Glomerular visceral epithelial cell (primary cell): Measurements from ENCODE around the gene PRR12.
A peak's percentile ranks its signal among the peaks of the same experiment; 100 is the strongest.

Experiments
- DNase-seq: peaks from one replicate; pipeline ENCODE4 v3.0.0-alpha.2; 2016; ENCODE audit errors: extremely low spot score

The PRR12 gene

DNA sequence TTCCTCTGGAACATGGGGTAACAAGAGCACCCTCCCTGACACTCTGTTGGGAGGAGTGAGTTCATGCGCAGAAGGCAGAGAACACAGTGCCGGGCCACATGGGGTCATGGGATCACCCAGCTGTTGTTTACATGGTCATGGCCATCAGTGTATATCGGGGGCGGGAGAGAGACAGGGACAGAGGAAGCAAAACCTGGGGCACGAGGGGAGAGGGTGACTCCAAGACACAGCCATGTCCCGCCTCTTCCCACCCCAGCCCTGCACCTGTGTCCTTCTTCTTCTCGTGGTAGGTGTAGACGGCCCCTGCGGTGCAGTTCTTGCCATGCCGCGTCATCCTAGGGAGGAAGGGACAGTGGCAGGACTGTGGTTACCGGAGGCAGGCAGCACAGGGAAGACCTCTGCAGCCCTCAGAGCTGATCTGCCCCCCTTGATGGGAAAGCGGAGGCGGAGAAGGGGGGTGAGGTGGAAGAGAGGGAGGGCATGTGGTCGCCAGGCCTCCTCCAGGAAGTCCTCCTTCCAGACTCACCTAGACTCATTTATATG, 30.6 kb upstream of the PRR12 start:
- no peak for DNase-seq

DNA sequence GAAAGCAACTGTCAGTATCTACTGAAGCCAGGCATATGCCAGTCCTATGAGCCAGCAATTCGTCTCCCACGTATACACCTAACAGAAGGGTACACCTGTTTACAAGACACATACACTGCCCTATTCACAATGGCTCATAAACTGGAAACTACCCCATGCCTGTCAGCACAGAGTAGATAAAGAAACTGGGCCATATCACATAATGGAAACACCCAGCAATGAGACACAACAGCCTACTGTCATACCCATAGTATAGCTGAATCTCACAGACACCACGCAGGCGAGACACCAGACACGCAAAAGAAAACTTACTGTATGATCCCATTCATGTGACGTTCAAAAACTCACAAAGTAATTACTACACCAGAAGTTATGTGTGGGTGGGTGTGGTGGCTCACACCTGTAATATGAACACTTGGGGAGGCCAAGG, 26.4 kb upstream of the PRR12 start:
- DNase-seq: no peak

DNA sequence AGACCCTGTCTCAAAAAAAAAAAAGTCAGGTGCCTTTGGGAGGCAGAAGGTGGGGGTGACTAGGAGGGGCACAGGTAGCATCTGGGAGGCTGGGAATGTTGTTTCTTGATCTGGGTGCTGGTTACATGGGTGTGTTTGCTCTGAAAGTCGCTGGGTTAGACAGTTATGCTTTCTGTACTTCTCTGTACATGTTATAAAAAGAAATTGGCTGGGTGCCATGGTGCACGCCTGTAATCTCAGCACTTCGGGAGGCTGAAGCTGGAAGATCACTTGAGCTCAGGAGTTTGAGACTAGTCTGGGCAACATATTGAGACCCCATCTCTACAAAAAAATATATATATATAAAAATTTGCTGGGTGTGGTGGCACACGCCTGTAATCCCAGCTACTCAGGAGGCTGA, 25.7 kb upstream of the PRR12 start:
- DNase-seq: no peak

DNA sequence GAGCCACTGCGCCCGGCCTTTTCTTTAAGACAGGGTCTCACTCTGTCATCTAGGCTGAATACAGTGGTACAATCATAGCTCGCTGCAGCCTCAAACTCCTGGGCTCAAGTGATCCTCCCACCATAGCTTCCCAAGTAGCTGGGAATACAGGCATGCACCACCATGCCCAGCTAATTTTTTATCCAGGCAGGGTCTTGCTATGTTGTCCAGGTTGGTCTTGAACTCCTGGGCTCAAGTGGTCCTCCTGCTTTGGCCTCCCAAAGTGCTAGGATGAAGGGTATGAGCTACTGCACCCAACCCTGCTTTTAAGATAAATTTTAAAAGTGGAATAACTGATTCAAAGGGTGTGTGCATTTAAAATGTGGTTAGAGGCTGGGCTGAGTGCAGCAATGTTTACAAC, 24.7 kb upstream of the PRR12 start:
- no peak for DNase-seq

DNA sequence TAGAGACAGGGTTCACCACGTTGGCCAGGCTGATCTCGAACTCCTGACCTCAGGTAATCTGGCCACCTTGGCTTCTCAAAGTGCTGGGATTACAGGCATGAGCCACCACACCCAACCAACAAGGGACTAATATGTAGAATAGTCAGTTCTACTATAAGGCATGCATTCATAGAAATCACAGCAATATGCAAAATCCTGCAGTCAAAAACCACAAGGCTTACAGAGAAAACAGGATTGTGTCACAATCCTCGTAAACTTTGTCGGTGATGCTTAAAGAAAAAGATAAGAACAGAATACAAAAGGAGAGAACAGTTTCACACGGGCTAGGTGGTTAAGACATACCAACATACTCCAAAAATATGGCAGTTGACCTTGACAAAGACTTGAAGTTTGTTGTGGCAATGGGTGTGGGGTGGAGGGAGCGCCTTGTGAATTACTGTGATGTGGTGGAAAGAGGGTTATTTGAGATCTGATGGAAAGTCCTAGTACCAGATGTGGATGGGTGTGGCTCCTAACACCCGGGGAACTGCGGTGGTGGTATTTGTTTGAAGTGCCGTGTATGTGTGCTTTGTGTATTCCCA, 23.0 kb upstream of the PRR12 start:
- no peak for DNase-seq

DNA sequence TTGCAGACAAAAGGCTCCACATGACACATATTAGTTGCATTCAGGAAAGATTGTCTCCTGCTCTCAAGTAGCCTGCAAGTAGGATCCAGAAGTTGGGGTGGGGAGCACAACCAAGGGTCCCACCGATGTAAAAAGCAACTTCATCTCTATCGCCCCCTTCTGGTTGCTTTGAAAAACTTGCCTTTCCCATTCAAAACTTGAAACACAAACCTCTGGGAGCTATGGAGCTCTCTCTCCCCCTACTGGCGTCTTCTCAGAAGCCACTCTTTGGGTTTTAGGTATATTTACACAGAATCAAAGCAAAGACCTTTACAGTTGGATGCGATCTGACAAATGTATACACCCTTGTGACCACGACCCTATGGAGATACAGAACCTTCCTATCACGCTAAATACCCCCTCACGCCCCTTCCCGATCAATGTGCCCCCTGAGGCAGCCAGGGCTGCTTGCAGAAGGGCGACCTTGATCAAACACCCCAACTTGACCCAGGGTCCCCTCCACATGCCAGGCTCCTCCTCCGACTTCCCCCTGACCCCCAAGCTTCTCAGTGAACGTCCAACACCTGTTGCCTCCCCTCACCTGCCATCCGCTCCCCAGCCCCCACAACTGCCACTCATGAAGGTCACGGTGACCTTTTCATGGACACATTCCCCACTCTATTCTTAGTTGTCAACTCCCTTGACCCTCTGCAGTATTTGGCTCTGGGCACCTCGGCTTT, 20.7 kb upstream of the PRR12 start:
- DNase-seq: peak; percentile 82

DNA sequence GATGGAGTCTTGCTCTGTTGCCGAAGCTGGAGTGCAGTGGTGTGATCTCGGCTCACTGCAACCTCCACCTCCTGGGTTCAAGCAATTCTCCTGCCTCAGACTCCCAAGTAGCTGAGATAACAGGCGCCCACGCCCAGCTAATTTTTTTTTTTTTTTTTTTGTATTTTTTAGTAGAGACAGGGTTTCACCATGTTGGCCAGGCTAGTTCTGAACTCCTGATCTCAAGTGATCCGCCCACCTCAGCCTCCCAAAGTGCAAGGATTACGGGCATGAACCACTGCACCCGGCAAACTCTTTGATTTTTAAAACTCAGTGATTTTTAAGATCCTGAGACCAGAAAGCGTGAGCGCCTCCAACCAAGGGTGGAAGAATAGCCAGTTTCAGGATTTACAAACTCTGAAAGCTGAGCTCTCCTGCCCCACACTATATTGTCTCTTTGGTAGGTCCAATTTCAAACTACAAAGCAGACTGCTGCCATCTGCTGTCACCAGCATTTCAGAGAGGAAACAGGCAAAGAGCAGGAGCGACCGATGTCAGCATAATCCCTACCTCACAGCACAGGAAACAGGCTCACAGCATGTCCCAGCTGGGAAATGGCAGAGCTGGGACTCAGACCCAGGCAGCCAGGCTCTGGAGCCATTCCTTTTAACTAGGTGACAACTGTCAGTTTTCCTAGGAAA, 19.8 kb upstream of the PRR12 start:
- no peak for DNase-seq

DNA sequence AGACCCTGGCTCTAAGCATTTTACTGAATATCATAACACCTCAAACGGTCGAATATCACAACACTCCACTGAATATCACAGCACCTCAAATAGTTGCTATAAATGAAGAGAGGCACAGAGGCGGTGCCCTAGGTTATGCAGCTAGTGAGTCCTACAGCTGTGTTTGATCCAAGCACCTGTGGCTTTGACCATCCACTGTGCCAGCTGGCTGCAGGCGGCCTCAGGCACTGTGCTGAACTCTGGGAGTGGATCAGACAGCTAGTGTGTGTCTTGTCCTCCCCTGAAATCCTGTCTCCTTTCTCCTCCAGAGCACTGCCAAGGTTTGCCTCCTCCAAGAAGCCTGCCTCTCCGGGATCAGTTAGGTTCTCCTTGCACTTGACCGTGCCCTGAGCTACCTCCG, 18.0 kb upstream of the PRR12 start:
- no peak for DNase-seq

DNA sequence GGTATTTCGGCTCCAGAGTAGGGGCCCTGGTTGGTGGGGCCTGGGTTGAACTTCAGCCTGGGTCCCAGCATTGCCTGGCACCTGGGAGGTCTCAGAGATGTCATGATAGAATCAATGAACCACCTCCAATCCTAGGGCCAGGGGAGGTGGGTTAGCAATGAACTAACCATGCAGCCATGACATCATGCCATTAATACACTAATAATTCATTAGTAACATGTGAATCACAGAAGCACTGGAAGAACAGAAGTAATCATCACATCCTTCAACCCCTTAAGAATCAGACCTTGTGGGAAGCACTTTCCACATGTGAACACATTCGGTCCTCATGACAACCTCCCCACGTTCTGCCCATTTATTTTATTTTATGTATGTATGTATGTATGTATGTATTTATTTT, 17.6 kb upstream of the PRR12 start:
- no peak for DNase-seq

DNA sequence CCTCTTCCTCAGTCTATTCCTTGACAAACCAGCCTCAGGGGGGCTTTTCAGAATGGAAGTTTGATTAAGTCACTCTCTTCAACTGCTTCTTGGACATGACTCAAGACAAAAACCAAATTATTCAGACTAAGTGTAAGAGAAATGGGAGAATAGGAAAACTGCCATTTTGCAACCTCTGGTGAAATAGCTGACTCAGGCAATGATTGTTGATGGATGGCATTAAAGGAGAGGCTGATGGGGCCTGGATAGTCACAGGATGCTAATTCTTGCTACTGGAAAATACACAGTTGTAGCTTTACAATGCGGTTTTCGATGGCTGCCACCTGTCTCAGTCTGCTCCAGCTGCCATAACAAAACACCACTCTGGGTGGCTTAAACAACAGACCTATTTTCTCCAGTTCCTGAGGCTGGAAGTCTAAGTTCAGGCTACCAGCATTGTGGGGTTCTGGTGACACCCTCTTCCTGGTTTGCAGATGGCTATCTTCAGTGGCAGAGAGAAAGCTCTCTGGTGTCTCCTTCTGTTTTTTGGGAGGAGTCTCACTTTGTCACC, 16.7 kb upstream of the PRR12 start:
- no peak for DNase-seq

DNA sequence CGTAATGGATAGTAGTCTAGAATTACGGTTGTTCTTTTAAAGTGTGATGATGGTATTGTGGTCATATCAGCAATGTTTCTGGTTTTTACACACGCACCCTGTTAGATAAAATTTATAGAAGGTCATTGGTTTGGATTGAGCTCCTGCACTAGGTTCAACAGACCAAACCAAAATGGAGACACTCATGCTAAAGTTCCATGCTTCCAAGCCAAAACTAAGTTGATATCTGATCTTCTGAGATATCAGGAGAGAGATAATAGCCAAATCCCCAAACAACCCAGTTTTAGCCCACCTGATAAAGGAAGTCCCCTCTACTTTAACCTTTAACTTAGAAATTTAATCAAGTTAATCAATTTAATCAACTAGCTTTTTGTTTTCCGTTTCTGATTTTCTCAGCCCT, 11.8 kb upstream of the PRR12 start:
- no peak for DNase-seq

DNA sequence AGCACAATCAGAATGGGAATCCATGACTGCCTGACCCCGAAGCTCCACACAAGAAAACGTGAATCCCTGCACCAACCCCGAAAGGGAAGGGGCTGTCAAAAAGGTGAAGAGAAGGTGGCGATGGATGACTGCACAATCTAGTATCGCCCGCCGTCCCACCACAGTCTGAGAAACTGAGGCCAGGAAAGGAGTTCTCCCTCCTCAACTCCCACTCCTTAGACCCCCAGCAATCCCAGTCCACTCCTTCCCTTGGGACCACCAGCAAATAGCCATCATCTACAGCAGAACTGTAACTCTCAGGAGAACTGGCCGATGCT, 11.1 kb upstream of the PRR12 start:
- DNase-seq: no peak

DNA sequence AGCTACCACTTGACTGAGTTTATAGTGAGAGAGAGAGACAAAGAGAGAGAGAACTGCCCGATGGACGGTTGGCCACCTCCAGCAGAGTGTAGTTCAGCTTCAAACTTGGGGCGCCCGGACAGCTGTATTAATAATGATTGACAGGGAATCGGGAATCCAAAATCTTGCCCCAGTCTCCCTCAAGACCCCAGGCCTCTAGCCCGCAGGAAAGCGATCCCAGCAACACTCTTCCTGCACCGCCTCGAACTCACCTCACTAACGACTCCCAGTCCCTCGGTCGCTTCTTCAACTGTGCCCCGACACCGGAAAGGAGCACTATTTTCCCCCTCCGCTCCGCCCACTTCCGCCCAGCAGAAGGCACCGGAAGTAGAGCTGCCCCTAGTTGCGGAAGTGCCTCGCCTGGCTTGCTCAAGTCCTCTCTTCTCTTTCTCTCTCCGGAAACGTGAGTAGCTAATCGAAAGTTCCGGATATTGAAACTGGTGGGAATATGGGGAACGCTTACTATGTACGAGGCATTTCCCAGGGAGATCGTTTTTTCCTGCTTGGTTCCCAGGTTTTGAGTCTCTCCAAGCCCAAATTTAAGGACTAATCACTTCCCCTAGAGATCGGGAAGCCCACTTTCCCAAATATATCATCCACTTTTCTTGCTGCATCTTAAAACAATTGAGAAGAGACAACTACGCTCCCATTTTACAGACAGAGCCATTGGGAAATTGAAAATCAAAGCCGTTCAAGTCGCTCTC, 10.5 kb upstream of the PRR12 start, which contains the start of gene NOSIP:
Gene NOSIP (minus strand): TSS at position 293 of the 743 bp plus-strand sequence. CDS start 19,865 bp downstream, outside the sequence.
- peak; percentile 97 for DNase-seq

DNA sequence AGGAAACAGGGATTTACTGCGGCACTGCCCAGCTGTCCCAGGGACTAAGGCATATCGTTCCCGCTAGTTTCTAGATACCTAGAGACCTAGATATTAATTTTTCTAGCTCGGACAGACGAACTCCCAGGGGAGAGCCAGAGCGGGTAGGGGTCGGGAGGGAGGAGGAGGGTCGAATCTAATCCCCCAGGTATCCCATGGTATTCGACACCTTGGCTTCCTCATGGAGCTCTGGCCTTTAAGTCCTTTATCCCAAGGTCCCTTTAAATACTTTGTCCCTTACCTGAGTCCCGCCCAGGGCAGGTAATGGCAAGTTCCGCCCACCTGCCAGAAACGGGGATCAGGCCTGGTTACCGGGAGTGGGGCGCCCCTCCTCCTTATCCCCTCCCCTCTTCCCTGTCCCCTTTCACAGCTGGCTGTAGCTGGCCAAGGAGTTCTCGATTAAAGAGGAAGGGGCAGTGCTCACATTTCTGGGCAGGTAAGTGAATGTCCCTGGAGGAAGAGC, 9.9 kb upstream of the PRR12 start, which contains the start of gene PRRG2:
Gene PRRG2 (plus strand): TSS at position 310 of the 502 bp plus-strand sequence. CDS start 1,904 bp downstream, outside the sequence.
- no peak for DNase-seq

DNA sequence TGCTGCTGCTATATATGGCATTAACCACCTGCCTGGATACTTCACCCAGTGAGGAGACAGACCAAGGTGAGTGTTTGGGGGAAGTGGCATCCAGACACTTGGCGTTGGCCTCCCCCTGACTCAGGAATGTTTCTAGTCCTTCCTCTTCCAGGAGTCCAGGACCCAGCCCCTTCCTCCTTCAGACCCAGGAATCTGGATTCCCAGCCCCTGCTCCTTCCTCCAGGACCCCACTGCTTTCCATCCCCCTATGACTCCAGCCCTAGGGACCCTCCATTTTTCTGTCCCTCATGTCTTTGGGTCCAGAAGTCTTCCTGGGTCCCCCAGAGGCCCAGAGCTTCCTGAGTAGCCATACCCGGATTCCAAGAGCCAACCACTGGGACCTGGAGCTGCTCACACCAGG, 7.7 kb upstream of the PRR12 start:
- no peak for DNase-seq

DNA sequence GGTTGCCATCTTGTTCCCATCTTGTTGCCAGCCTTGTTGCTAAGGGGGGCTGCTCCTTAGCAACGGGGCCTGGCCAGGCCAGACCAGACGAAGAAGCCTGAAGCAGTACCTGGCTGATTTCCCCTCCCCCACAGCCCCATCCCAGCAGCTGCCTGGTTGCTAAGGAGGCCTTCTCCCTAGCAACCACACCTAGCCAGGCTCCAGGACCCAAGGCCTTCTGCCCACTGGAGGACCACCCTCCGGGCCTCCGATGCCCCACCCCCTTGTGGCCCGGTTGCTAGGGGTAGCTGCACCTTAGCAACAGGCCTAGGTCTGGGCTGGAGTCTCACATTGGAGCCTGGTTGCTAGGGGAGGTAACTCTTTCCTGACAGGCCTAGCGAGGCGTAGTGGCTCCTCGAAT, 6.0 kb upstream of the PRR12 start:
- DNase-seq: no peak

DNA sequence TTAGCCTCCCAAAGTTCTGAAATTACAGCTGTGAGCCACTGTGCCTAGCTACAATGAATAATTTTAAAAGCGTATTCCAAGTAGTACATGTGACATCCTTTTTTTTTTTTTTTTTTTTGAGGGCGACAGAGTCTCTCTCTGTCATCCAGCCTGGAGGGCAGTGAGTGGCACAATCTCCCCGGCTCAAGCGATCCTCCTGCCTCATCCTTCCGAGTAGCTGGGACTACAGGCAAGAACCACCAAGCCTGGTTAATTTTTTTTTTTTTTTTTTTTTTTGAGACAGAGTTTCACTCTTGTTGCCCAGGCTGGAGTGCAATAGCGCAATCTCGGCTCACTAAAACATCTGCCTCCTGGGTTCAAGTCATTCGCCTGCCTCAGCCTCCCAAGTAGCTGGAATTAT, 3.8 kb upstream of the PRR12 start:
- no peak for DNase-seq

DNA sequence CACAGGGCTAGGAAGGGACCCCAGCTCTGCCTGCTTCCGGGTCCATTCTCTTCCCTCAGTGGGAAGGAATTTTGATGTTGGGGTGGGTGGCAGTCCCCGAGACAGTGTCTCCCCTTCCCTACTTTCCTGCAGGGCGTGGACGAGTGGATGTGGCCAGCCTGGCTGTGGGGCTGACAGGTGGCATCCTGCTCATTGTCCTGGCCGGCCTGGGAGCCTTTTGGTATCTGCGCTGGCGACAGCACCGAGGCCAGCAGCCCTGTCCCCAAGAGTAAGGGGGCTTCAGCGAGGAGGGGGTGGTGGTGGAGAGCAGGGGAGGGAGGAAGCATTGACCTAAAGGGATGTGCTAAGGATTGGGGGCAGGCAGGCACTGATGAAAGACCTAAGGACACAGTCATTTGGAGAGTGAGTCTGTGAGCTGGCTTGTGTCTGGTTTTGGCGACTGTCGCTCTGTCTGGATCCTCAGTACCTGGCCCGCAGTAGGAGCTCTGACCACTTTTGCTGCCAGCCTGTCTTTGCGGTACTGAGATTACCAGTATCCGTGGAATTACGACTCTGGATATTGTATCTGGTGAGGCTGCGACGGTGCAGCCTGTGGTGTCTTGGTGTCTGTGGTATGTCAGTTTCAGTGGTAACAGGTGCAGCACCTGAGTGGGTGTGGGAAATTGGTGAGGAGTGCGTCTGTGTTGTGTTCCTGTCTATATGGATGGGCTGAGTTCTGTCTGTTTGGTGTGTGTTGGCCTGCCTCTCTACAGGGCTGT, 2.4 kb upstream of the PRR12 start:
- no peak for DNase-seq

DNA sequence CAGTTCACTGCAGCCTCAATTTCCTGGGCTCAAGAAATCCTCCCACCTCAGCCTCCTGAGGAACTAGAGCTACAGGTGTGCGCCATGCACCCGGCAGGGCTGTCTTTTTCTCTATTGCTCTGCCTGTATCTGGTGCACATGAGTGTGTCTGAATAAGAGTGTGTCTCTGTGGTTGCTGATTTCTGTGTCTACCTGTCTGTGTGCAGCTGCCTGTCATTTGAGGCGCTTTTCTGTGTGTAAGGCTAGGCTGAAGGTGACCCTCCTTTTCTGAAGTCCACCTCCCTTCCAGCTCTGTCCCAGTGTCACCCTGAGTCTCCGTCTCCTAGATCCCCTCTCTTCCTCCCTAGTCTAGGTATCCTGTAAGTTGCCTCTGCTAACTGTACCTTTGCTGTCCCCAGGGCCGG, 1.5 kb upstream of the PRR12 start:
- DNase-seq: no peak

DNA sequence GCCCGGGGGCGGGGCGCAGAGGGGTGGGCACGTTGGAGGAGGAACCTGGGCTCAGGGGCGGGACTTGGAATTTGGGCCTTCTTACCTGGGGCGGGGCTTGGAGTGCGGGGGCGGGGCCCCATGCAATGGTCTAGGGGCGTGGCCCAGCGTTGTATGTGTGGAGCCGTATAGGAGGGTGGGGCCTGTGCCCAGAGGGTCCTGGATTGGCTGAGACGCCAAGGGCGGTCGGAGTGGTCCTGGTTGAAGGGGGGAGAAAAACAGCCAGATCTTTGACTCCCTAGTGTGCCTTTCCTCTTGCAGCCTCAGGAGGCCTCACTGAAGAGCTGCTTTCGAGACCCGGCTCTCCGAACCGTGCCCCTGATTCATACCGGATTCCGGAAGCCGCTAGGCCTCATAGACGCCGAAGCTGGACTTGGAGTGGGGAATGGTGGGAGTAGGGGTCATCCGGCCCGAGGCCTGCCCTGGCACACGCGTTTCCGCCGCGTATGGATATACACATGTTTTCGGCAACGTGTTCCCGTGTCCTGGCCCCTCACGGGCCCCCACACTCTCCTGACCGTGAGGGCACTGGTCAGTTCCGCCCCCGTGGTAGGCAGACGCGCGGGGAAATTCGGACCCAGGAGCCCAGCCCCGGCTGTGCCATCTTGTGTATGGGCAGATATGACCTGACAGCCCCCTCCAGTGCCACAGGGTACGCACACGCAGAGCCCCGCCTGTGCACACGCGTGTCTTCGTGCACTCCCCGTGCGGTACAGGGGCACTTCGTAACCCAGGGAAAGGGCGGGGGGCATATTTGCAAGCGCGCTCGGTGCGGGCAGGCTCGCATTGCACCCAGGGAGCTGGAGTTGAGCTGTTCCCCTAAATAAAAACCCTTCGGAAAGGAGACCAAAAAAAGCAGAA, 661 bp upstream of the PRR12 start:
- DNase-seq: peak; percentile 99
